OCI-LY7 (cell line): ENCODE results near the gene B3GNT9. TPM values are rescaled to one million over a fixed set of nuclear protein-coding genes. Genes with fewer than 3 reads are reported as not detected.

Source experiments
- BruUV-seq: library from RNA; stranded (reverse); fragments of 400-500 nt; replicated peaks from 2 replicates; lab custom pipeline; 2021; lab: Mats Ljungman, UMichigan
- CTCF ChIA-PET: fragments of 300-600 bp; sonication (Branson Sonifier 250); formaldehyde crosslinking; loops from one replicate; lab custom pipeline; 2022; ENCODE audit warnings: antibody characterized with exemption; ENCODE audit not compliant: unreplicated experiment; lab: Charles Lee
- POLR2A ChIA-PET: fragments of 300-600 bp; sonication (Branson Sonifier 250); formaldehyde crosslinking; loops from one replicate; lab custom pipeline; 2022; ENCODE audit warnings: antibody characterized with exemption; lab: Charles Lee
- DNase-seq: peaks from one replicate; pipeline ENCODE4 v3.0.0-alpha.2; 2015; ENCODE audit warnings: low spot score
- H2AFZ ChIP-seq: fragments of 200-600 bp; sonication (generic), shearing (Covaris generic); 2 replicates; pipeline ENCODE4 v1.6.1; 2014; ENCODE audit warnings: mild to moderate bottlenecking, antibody characterized with exemption, low read length, moderate library complexity
- H3K27ac ChIP-seq: fragments of 200-600 bp; sonication (generic); 2 replicates; pipeline ENCODE4 v1.5.1; 2014; ENCODE audit warnings: mixed run types, low read depth, mild to moderate bottlenecking, moderate library complexity, low read length, inconsistent platforms; ENCODE audit not compliant: poor library complexity, severe bottlenecking
- H3K36me3 ChIP-seq: fragments of 200-600 bp; sonication (generic); 2 replicates; pipeline ENCODE4 v1.6.1; 2014; ENCODE audit warnings: mild to moderate bottlenecking, antibody characterized with exemption, low read length, moderate library complexity, mixed read lengths; ENCODE audit not compliant: insufficient read depth
- H3K4me1 ChIP-seq: fragments of 200-600 bp; sonication (generic); 2 replicates; pipeline ENCODE4 v1.5.1; 2014; ENCODE audit warnings: mild to moderate bottlenecking, low read length; ENCODE audit not compliant: insufficient read depth, poor library complexity, severe bottlenecking
- H3K4me2 ChIP-seq: fragments of 200-600 bp; sonication (generic); 2 replicates; pipeline ENCODE4 v1.6.1; 2014; ENCODE audit warnings: mild to moderate bottlenecking, low read length
- H3K4me3 ChIP-seq: fragments of 200-600 bp; sonication (generic); 2 replicates; pipeline ENCODE4 v1.5.1; 2014; ENCODE audit warnings: mild to moderate bottlenecking, low read depth, low read length; ENCODE audit not compliant: poor library complexity, severe bottlenecking
- H3K79me2 ChIP-seq: fragments of 200-600 bp; sonication (generic); 2 replicates; pipeline ENCODE4 v1.6.1; 2016; ENCODE audit warnings: low read depth, mild to moderate bottlenecking, low read length, moderate library complexity, mixed read lengths; ENCODE audit not compliant: insufficient read depth
- H3K9me2 ChIP-seq: fragments of 200-600 bp; sonication (generic); 2 replicates; pipeline ENCODE4 v1.6.1; 2016; ENCODE audit warnings: mild to moderate bottlenecking, low read length, mixed read lengths; ENCODE audit not compliant: insufficient read depth
- H3K9me3 ChIP-seq: fragments of 200-600 bp; sonication (generic); 2 replicates; pipeline ENCODE4 v1.6.1; 2014; ENCODE audit warnings: mild to moderate bottlenecking, mixed run types, low read length, mixed read lengths
- H4K20me1 ChIP-seq: fragments of 200-600 bp; sonication (generic); 2 replicates; pipeline ENCODE4 v1.6.1; 2014; ENCODE audit warnings: mild to moderate bottlenecking, antibody characterized with exemption, low read length, moderate library complexity, mixed read lengths; ENCODE audit not compliant: insufficient read depth
- EZH2phosphoT487 ChIP-seq: fragments of 200-600 bp; sonication (generic); IDR thresholded peaks from 2 replicates; pipeline ENCODE4 v1.6.1; 2018; ENCODE audit warnings: low read depth, borderline replicate concordance, mild to moderate bottlenecking, mixed run types, antibody characterized with exemption, low read length, moderate library complexity, mixed read lengths
- intact Hi-C: fragments of 100-400 bp; cut with micrococcal nuclease; formaldehyde crosslinking; loops from one replicate; pipeline ENCODE4 v1.10.0; 2022; ENCODE audit not compliant: unreplicated experiment
- total RNA-seq, 2 experiments: library from RNA; depleted of rRNA in 1 of 2; stranded (reverse); fragments of >200 nt in 1 of 2; shearing (Covaris generic) in 1 of 2; gene quantifications; 2 replicates each; pipeline ENCODE4 v1.2.3, GENCODE V29; 2014 to 2022
- TF ChIP-seq, protein P1 (sequence below): fragments of 200-600 bp; sonication (generic); conservative IDR thresholded peaks from 2 replicates; pipeline ENCODE4 v1.5.1; 2014; ENCODE audit warnings: mild to moderate bottlenecking, antibody characterized with exemption, low read length, moderate library complexity, mixed read lengths

B3GNT9 gene
- total RNA-seq, 2 experiments from 2014 or later = 1.1 to 2.7 TPM

GRCh38 chr16:67190448-67191399, 39.9 kb upstream of the B3GNT9 start:
- BruUV-seq = no TSS peak
- CTCF ChIA-PET = no interaction called here

GRCh38 chr16:67190041-67190440, 39.2 kb upstream of the B3GNT9 start, which contains the start of gene EXOC3L1:
Gene EXOC3L1, minus strand, starts transcription at chr16:67190136. Its CDS starts 460 bp downstream, at chr16:67189676.
- DNase-seq = no peak
- no TSS peak for BruUV-seq
- no peak within 1 kb of the TSS for H3K4me3 ChIP-seq
- TF ChIP-seq, protein P1, sequence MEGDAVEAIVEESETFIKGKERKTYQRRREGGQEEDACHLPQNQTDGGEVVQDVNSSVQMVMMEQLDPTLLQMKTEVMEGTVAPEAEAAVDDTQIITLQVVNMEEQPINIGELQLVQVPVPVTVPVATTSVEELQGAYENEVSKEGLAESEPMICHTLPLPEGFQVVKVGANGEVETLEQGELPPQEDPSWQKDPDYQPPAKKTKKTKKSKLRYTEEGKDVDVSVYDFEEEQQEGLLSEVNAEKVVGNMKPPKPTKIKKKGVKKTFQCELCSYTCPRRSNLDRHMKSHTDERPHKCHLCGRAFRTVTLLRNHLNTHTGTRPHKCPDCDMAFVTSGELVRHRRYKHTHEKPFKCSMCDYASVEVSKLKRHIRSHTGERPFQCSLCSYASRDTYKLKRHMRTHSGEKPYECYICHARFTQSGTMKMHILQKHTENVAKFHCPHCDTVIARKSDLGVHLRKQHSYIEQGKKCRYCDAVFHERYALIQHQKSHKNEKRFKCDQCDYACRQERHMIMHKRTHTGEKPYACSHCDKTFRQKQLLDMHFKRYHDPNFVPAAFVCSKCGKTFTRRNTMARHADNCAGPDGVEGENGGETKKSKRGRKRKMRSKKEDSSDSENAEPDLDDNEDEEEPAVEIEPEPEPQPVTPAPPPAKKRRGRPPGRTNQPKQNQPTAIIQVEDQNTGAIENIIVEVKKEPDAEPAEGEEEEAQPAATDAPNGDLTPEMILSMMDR = no peak
- no peak for TF ChIP-seq EZH2phosphoT487
- no peaks in the 10 kb centered on the region for H3K9me3 ChIP-seq
- intact Hi-C loops = no loop called here
- no peaks in the 10 kb centered on the region for H3K9me2 ChIP-seq
- no peak within 1 kb of the TSS for H2AFZ ChIP-seq
- POLR2A ChIA-PET = no interaction called here
- H4K20me1 ChIP-seq = peaks cover 9% of the 10 kb centered on the region; the same call in 1 of the 2 replicates
- peaks cover 19% of the 10 kb centered on the region for H3K4me1 ChIP-seq
- CTCF ChIA-PET = no interaction called here
- H3K27ac ChIP-seq = no peak within 1 kb of the TSS
- peaks cover 29% of the 10 kb centered on the region for H3K36me3 ChIP-seq
- H3K79me2 ChIP-seq = peaks cover 22% of the 10 kb centered on the region
- H3K4me2 ChIP-seq = no peak within 1 kb of the TSS

More at GRCh38 chr16:67190448-67191399, 39.9 kb upstream of the B3GNT9 start:
- Histone ChIP-seq H3K4me2 (no peak overlapping the region), H3K9me3 (no peaks in the 10 kb centered on the region), H4K20me1 (peaks cover 9% of the 10 kb centered on the region; the same call in 1 of the 2 replicates), H3K27ac (no peak overlapping the region), H2AFZ (peak overlapping the region; percentile 57; the same call in 1 of the 2 replicates), H3K9me2 (no peaks in the 10 kb centered on the region), H3K4me3 (no peak overlapping the region), H3K79me2 (peaks cover 22% of the 10 kb centered on the region), H3K36me3 (peaks cover 36% of the 10 kb centered on the region), H3K4me1 (peaks cover 19% of the 10 kb centered on the region)
- intact Hi-C loops = no loop called here
- POLR2A ChIA-PET = interaction anchor here (0.5 to 0.9 kb wide), 2 partner anchors 10 to 375 kb away, joined by 3 to 5 read pairs; no protein-coding TSS in a partner anchor
- DNase-seq = no peak
- TF ChIP-seq EZH2phosphoT487 = no peak
- TF ChIP-seq, protein P1 = no peak
